Gastrocnemius medialis (tissue), 4 donors: Measurements from ENCODE around the gene TBRG4. TPM values are rescaled to one million over a fixed set of nuclear protein-coding genes. Genes with fewer than 3 reads are reported as not detected.

Experiments
- ATAC-seq, 2 donors: fragments of 150-250 bp; one replicate each; pipeline ENCODE4 v1.9.1; 2016
- DNase-seq, 2 donors: peaks; one replicate each; pipeline ENCODE4 v3.0.0-alpha.2; 2019
- H3K27ac ChIP-seq, 4 donors: fragments of 200-600 bp; sonication (generic); 1 replicate in 1 of 4; 2 replicates in 3 of 4; pipeline ENCODE4 v1.5.1; 2016 to 2018; ENCODE audit warnings: mild to moderate bottlenecking in 2 of 4, moderate library complexity in 1 of 4
- H3K27me3 ChIP-seq, 3 donors: fragments of 200-600 bp; sonication (generic) in 2 of 3; 1 replicate in 1 of 3; 2 replicates in 2 of 3; pipeline versions ENCODE4 v1.5.1 to v1.6.0; 2016 to 2019; ENCODE audit warnings: mild to moderate bottlenecking in 1 of 3, moderate library complexity in 1 of 3
- H3K36me3 ChIP-seq, 2 donors: fragments of 200-600 bp; sonication (generic) in 1 of 2; one replicate each; pipeline ENCODE4 v1.5.1; 2017 to 2018
- H3K4me1 ChIP-seq, 2 donors: fragments of 200-600 bp; sonication (generic) in 1 of 2; one replicate each; pipeline ENCODE4 v1.5.1; 2016 to 2017; ENCODE audit warnings: mild to moderate bottlenecking in 2 of 2
- H3K4me3 ChIP-seq, 4 donors: fragments of 200-600 bp; sonication (generic) in 3 of 4; 1 replicate in 1 of 4; 2 replicates in 3 of 4; pipeline ENCODE4 v1.5.1; 2016 to 2019; ENCODE audit warnings: mild to moderate bottlenecking in 2 of 4
- H3K9me3 ChIP-seq, 3 donors: fragments of 200-600 bp; sonication (generic) in 2 of 3; 1 replicate in 1 of 3; 2 replicates in 2 of 3; pipeline ENCODE4 v1.5.1; 2016 to 2019
- POLR2A ChIP-seq, 2 donors: fragments of 450-650 bp; IDR thresholded peaks; one replicate each; pipeline ENCODE4 v1.6.1; 2017; ENCODE audit warnings: antibody characterized with exemption in 2 of 2, mild to moderate bottlenecking in 2 of 2, moderate library complexity in 2 of 2
- in situ Hi-C, 4 donors: fragments of 200-750 bp; cut with MboI; loops; one replicate each; pipeline versions ENCODE4 v1.15.0 to v1.8.0; 2017; ENCODE audit warnings: low sequenced_read_pairs in 4 of 4
- intact Hi-C: fragments of 100-400 bp; cut with DNase I; formaldehyde crosslinking; loops from one replicate; pipeline ENCODE4 v1.15.1; 2023; ENCODE audit warnings: low total_unique reads
- total RNA-seq, 4 donors: library from RNA; depleted of rRNA; stranded (reverse); fragments of >200 nt; gene quantifications; one replicate each; pipeline versions ENCODE4 v1.1.0 to v1.2.3, GENCODE V29; 2016
- TF ChIP-seq, protein P1 (sequence below), 5 experiments: fragments of 450-650 bp in 3 of 5; fragments of 200-600 bp in 2 of 5; sonication (generic) in 2 of 5; IDR thresholded peaks in 4 of 5; conservative IDR thresholded peaks in 1 of 5; 1 replicate in 4 of 5; 2 replicates in 1 of 5; pipeline ENCODE4 v1.5.1; 2016 to 2019; ENCODE audit warnings: antibody characterized with exemption in 5 of 5, mild to moderate bottlenecking in 3 of 5, moderate library complexity in 3 of 5

TBRG4 gene
- total RNA-seq, 4 donors from 2014 or later: 74.3 to 105 (median 92.7) TPM

DNA sequence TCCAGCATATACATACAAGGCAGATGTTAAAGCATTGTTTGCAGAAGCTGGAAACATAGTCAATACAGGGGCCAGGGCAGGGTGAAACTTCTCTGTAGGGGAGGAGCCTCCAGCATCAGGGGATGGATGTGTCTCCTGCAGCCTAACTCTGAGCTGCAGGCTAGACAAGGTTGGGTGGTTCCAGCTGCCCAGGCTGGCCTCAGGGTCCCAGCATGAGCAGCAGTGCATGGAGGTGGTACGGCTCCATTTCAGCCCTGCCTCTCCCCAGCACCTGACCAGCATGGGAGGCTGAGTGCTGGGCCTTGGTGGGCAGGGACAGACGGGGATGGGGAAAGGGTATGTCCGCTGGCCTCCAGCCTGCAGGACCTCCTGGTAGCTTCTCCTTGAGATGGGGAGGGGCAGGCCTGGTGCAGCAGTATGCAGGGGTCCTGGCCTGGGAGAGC lies 7.4 kb upstream of the TBRG4 start:
- Histone ChIP-seq H3K27me3 (no peaks in the 10 kb centered on the region), H3K27ac (no peak overlapping the region), H3K4me3 (no peak overlapping the region), H3K9me3 (no peaks in the 10 kb centered on the region), H3K36me3 (no peaks in the 10 kb centered on the region), H3K4me1 (no peaks in the 10 kb centered on the region)
- DNase-seq: no peak
- intact Hi-C loops (loop anchor here (10.0 kb wide), 1 partner anchor 534 kb away; the partner anchor contains the start of gene TMED4), in situ Hi-C loops (loop anchor here (10.0 to 25.0 kb wide), 2 partner anchors 134 to 532 kb away; partner anchors contain the start of gene TMED4 (in 4 of the 4))
- ATAC-seq: no peak
- no peak for TF ChIP-seq POLR2A (IDR thresholded peaks at IDR 0.05)
- TF ChIP-seq, protein P1, sequence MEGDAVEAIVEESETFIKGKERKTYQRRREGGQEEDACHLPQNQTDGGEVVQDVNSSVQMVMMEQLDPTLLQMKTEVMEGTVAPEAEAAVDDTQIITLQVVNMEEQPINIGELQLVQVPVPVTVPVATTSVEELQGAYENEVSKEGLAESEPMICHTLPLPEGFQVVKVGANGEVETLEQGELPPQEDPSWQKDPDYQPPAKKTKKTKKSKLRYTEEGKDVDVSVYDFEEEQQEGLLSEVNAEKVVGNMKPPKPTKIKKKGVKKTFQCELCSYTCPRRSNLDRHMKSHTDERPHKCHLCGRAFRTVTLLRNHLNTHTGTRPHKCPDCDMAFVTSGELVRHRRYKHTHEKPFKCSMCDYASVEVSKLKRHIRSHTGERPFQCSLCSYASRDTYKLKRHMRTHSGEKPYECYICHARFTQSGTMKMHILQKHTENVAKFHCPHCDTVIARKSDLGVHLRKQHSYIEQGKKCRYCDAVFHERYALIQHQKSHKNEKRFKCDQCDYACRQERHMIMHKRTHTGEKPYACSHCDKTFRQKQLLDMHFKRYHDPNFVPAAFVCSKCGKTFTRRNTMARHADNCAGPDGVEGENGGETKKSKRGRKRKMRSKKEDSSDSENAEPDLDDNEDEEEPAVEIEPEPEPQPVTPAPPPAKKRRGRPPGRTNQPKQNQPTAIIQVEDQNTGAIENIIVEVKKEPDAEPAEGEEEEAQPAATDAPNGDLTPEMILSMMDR (IDR thresholded peaks at IDR 0.05 in 4 of 5, conservative IDR thresholded peaks at IDR 0.05 in 1 of 5): no peak

DNA sequence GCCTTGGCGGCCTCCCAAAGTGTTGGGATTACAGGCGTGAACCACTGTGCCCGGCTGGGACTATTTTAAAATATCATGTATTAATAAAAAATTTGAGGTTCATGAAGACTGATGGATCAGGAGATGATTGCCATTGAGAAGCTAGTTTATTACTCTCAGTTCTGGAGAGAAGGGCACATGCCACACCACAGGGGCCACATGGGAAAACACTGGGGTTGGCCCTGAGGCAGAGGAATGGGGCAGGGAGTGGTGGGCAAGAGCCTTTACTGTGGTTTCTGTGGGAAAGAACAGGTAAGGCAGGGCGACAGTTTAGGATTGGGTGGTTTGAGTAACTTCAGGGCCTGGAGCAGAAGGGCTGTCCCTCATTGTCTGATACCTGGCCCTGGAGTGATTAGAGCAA lies 6.8 kb upstream of the TBRG4 start:
- in situ Hi-C loops: loop anchor here (10.0 to 25.0 kb wide), 2 partner anchors 133 to 531 kb away; partner anchors contain the start of gene TMED4 (in 4 of the 4)
- H3K27ac ChIP-seq: no peak overlapping the region
- no peak overlapping the region for H3K4me3 ChIP-seq
- no peaks in the 10 kb centered on the region for H3K9me3 ChIP-seq
- ATAC-seq (no peak), DNase-seq (no peak)
- H3K36me3 ChIP-seq: no peaks in the 10 kb centered on the region
- H3K4me1 ChIP-seq: no peaks in the 10 kb centered on the region
- TF ChIP-seq, protein P1 (IDR thresholded peaks at IDR 0.05 in 4 of 5, conservative IDR thresholded peaks at IDR 0.05 in 1 of 5): no peak
- no peak for TF ChIP-seq POLR2A (IDR thresholded peaks at IDR 0.05)
- no peaks in the 10 kb centered on the region for H3K27me3 ChIP-seq
- intact Hi-C loops: loop anchor here (10.0 kb wide), 1 partner anchor 533 kb away; the partner anchor contains the start of gene TMED4

DNA sequence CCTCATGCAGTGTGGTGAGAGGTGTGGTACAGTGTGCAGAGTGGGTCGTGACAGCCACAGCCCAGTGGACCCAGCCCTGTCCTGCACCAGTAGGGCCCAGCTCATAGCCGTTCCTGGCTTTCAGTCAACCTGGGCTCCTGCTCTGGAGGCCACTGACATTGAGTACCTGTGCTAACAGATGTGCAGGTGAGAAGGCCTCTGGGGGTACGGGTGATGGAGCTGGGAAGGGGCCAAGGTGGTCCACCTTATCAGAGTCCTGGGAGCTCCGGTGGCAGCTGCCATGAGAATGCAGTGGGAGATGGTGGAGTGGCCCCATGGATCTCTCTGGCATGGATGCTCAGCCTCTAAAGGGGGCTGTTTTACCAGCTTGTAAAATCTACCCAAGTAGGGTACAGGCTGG lies 6.1 kb upstream of the TBRG4 start:
- no peak overlapping the region for H3K27ac ChIP-seq
- no peaks in the 10 kb centered on the region for H3K4me1 ChIP-seq
- H3K9me3 ChIP-seq: no peaks in the 10 kb centered on the region
- DNase-seq: no peak
- no peaks in the 10 kb centered on the region for H3K27me3 ChIP-seq
- in situ Hi-C loops: loop anchor here (10.0 to 25.0 kb wide), 2 partner anchors 133 to 530 kb away; partner anchors contain the start of gene TMED4 (in 4 of the 4)
- TF ChIP-seq, protein P1 (IDR thresholded peaks at IDR 0.05 in 4 of 5, conservative IDR thresholded peaks at IDR 0.05 in 1 of 5): no peak
- no peak for TF ChIP-seq POLR2A (IDR thresholded peaks at IDR 0.05)
- H3K36me3 ChIP-seq: no peaks in the 10 kb centered on the region
- H3K4me3 ChIP-seq: no peak overlapping the region
- intact Hi-C loops: loop anchor here (10.0 kb wide), 1 partner anchor 533 kb away; the partner anchor contains the start of gene TMED4
- ATAC-seq: no peak

DNA sequence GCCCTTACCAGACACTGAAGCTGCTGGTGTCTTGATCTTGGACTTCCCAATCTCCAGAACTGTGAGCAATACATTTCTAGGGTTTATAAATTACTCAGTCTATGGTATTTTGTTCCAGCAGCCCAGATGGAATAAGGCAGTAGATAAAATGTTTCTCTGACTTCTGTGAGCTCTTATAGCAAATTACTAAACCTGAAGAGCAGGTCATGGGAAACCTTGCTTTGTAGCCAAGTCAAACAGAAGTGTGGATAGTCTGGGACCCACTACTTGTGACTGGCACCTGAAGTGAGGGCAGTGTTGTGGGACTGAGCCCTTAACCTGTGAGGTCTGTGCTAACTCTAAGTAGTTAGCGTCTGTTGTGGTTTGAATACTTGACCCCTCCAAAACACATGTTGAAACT lies 4.6 kb upstream of the TBRG4 start:
- no peak for DNase-seq
- no peaks in the 10 kb centered on the region for H3K36me3 ChIP-seq
- no peaks in the 10 kb centered on the region for H3K9me3 ChIP-seq
- TF ChIP-seq POLR2A (IDR thresholded peaks at IDR 0.05): no peak
- TF ChIP-seq, protein P1 (IDR thresholded peaks at IDR 0.05 in 4 of 5, conservative IDR thresholded peaks at IDR 0.05 in 1 of 5): no peak
- no peak overlapping the region for H3K27ac ChIP-seq
- intact Hi-C loops: loop anchor here (10.0 kb wide), 1 partner anchor 531 kb away; the partner anchor contains the start of gene TMED4
- H3K27me3 ChIP-seq: no peaks in the 10 kb centered on the region
- no peak for ATAC-seq
- H3K4me1 ChIP-seq: peaks cover 5 to 6% of the 10 kb centered on the region in 2 donors
- H3K4me3 ChIP-seq: no peak overlapping the region
- in situ Hi-C loops: loop anchor here (10.0 to 25.0 kb wide), 2 partner anchors 131 to 529 kb away; partner anchors contain the start of gene TMED4 (in 4 of the 4)
